Tibial nerve (tissue), 4 donors: ENCODE measurements around the gene SNX25. TPM values are rescaled to one million over a fixed set of nuclear protein-coding genes. Genes with fewer than 3 reads are reported as not detected.

Experiments used
- DNase-seq, 2 donors: peaks; one replicate each; pipeline ENCODE4 v3.0.0-alpha.2; 2019; ENCODE audit warnings: low spot score in 2 of 2
- H3K27ac ChIP-seq, 4 donors: fragments of 200-600 bp; sonication (generic) in 3 of 4; one replicate each; pipeline ENCODE4 v1.5.1; 2017 to 2019; ENCODE audit warnings: mild to moderate bottlenecking in 1 of 4
- H3K27me3 ChIP-seq, 2 donors: fragments of 200-600 bp; sonication (generic) in 1 of 2; one replicate each; pipeline versions ENCODE4 v1.5.1 to v1.6.0; 2017 to 2019
- H3K36me3 ChIP-seq, 3 donors: fragments of 200-600 bp; sonication (generic); one replicate each; pipeline ENCODE4 v1.5.1; 2018 to 2019
- H3K4me1 ChIP-seq, 4 donors: fragments of 200-600 bp; sonication (generic) in 3 of 4; one replicate each; pipeline ENCODE4 v1.5.1; 2017 to 2019
- H3K4me3 ChIP-seq, 4 donors: fragments of 200-600 bp; sonication (generic) in 3 of 4; one replicate each; pipeline ENCODE4 v1.5.1; 2017 to 2019; ENCODE audit warnings: mild to moderate bottlenecking in 1 of 4, moderate library complexity in 1 of 4
- H3K9me3 ChIP-seq, 4 donors: fragments of 200-600 bp; sonication (generic) in 3 of 4; one replicate each; pipeline ENCODE4 v1.5.1; 2017 to 2019
- EP300 ChIP-seq, 2 donors: sonication (generic); formaldehyde crosslinking; IDR thresholded peaks; one replicate each; pipeline ENCODE4 v1.6.1; 2017; ENCODE audit warnings: antibody characterized with exemption in 2 of 2, mild to moderate bottlenecking in 1 of 2
- POLR2A ChIP-seq, 2 donors: fragments of 450-650 bp; IDR thresholded peaks; one replicate each; pipeline ENCODE4 v1.6.1; 2017; ENCODE audit warnings: antibody characterized with exemption in 2 of 2, mild to moderate bottlenecking in 2 of 2, moderate library complexity in 2 of 2
- WGBS, 2 donors: methylation state at CpG; one replicate each; pipeline ENCODE4 v1.1.5; 2018; 5-methylcytosine and 5-hydroxymethylcytosine counted together
- total RNA-seq, 4 donors: library from RNA; depleted of rRNA; stranded (reverse); fragments of >200 nt; gene quantifications; one replicate each; pipeline ENCODE4 v1.1.0, GENCODE V29; 2016
- TF ChIP-seq, protein P1 (sequence below), 5 experiments: fragments of 200-600 bp in 3 of 5; fragments of 450-650 bp in 2 of 5; sonication (generic) in 3 of 5; IDR thresholded peaks; one replicate each; pipeline ENCODE4 v1.5.1; 2016 to 2019; ENCODE audit warnings: antibody characterized with exemption in 5 of 5, mild to moderate bottlenecking in 3 of 5, moderate library complexity in 2 of 5

Gene SNX25
- total RNA-seq, 4 donors from 2014 or later: 17.7 to 29.4 (median 23.5) TPM

GRCh38 chr4:185280608-185281007, 71.2 kb downstream of the SNX25 start:
- H3K27ac ChIP-seq: no peak overlapping the region
- DNase-seq: no peak
- WGBS, 2 donors: 77 to 81% methylated on average over 5 of the region's 5 CpGs

DNA sequence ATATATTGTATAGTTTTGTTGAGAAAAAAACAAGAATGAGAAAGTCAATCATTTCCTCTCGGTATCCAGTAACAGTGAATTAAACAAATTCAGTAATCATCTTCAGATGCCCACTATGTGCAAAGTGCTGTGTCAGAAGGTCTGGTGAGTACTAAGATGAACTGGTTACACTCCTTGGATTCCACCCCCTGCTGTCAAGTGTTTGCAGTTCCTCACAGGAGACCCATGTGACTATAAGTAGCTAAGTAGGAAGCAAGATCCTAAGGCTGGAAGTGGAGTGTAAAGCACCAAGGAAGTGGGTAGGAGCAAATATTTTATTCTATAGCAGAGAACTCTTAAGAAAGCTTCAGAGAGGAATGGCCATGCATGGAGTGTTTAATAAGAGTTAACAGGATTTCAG, 73.6 kb downstream of the SNX25 start:
- WGBS, 2 donors: 95 to 100% methylated on average over 1 of the region's 1 CpG
- TF ChIP-seq, protein P1, sequence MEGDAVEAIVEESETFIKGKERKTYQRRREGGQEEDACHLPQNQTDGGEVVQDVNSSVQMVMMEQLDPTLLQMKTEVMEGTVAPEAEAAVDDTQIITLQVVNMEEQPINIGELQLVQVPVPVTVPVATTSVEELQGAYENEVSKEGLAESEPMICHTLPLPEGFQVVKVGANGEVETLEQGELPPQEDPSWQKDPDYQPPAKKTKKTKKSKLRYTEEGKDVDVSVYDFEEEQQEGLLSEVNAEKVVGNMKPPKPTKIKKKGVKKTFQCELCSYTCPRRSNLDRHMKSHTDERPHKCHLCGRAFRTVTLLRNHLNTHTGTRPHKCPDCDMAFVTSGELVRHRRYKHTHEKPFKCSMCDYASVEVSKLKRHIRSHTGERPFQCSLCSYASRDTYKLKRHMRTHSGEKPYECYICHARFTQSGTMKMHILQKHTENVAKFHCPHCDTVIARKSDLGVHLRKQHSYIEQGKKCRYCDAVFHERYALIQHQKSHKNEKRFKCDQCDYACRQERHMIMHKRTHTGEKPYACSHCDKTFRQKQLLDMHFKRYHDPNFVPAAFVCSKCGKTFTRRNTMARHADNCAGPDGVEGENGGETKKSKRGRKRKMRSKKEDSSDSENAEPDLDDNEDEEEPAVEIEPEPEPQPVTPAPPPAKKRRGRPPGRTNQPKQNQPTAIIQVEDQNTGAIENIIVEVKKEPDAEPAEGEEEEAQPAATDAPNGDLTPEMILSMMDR (IDR thresholded peaks at IDR 0.05): no peak
- TF ChIP-seq POLR2A (IDR thresholded peaks at IDR 0.05) (no peak), EP300 (IDR thresholded peaks at IDR 0.05) (no peak)
- no peaks in the 10 kb centered on the region for H3K9me3 ChIP-seq
- no peak overlapping the region for H3K4me3 ChIP-seq
- no peaks in the 10 kb centered on the region for H3K4me1 ChIP-seq
- no peak for DNase-seq
- no peak overlapping the region for H3K27ac ChIP-seq
- H3K36me3 ChIP-seq: no peaks in the 10 kb centered on the region
- H3K27me3 ChIP-seq: no peaks in the 10 kb centered on the region

More at GRCh38 chr4:185280608-185281007, 71.2 kb downstream of the SNX25 start:
- no peak overlapping the region for H3K4me3 ChIP-seq
- TF ChIP-seq, protein P1 (IDR thresholded peaks at IDR 0.05): no peak
- TF ChIP-seq POLR2A (IDR thresholded peaks at IDR 0.05): no peak
- no peak for TF ChIP-seq EP300 (IDR thresholded peaks at IDR 0.05)
- H3K4me1 ChIP-seq: no peaks in the 10 kb centered on the region
- H3K27me3 ChIP-seq: no peaks in the 10 kb centered on the region
- no peaks in the 10 kb centered on the region for H3K9me3 ChIP-seq
- H3K36me3 ChIP-seq: no peaks in the 10 kb centered on the region

DNA sequence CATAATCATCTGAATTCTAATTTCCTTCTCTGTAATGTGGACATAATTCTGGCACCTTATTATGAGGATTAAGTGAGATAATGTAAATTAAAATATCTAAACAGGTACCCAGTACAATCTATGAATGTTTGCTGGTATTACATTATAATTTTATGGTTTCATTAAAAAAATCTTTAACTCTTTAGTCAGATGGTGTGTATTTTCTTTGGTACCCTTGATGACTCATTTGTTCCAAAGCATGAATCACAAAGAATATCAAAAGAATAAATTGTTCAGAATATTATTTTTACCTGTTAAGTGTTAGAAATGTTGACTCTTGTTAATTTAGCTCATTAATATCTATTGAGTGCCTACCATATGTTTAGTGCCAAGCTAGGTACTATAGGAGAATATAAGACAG, 74.3 kb downstream of the SNX25 start:
- Histone ChIP-seq H3K4me3 (no peak overlapping the region), H3K36me3 (peaks cover 0 to 3% (median 0%) of the 10 kb centered on the region in 3 donors), H3K9me3 (no peaks in the 10 kb centered on the region), H3K4me1 (no peaks in the 10 kb centered on the region), H3K27me3 (no peaks in the 10 kb centered on the region), H3K27ac (no peak overlapping the region)
- TF ChIP-seq POLR2A (IDR thresholded peaks at IDR 0.05) (no peak), EP300 (IDR thresholded peaks at IDR 0.05) (no peak)
- TF ChIP-seq, protein P1 (IDR thresholded peaks at IDR 0.05): no peak
- DNase-seq: no peak

- TF ChIP-seq POLR2A (IDR thresholded peaks at IDR 0.05) (no peak), EP300 (IDR thresholded peaks at IDR 0.05) (no peak)
- TF ChIP-seq, protein P1 (IDR thresholded peaks at IDR 0.05): no peak
- DNase-seq: no peak
- WGBS, 2 donors: 95% methylated on average over 6 of the region's 6 CpGs
Measured at GRCh38 chr4:185285632-185286393, 76.4 kb downstream of the SNX25 start.

DNA sequence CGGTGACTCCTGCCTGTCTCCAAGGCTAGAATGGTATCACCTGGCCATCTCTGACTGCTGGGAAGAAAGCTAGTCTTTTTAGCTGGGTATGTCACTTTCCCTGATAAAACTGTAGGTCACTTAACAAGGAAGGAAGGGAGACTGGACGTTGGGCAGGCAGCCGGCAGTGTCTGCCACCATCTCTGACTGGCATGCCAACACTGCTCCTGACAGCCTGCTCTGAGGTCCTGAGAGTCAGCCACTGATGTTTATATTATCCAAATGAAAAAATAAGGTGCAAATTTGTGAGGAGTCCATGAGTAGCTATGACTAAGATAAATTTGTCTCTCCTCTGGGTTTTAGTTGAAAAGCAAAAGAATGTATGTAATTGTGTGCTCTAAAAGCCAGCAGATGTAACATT, 77.2 kb downstream of the SNX25 start:
- H3K4me1 ChIP-seq: no peaks in the 10 kb centered on the region
- H3K9me3 ChIP-seq: no peaks in the 10 kb centered on the region
- no peaks in the 10 kb centered on the region for H3K27me3 ChIP-seq
- no peak for TF ChIP-seq EP300 (IDR thresholded peaks at IDR 0.05)
- H3K36me3 ChIP-seq: peaks cover 0 to 24% (median 0%) of the 10 kb centered on the region in 3 donors
- WGBS, 2 donors: 68 to 81% methylated on average over 3 of the region's 3 CpGs
- no peak overlapping the region for H3K27ac ChIP-seq
- no peak overlapping the region for H3K4me3 ChIP-seq
- DNase-seq: no peak

More at GRCh38 chr4:185285632-185286393, 76.4 kb downstream of the SNX25 start:
- no peak overlapping the region for H3K27ac ChIP-seq
- H3K9me3 ChIP-seq: no peaks in the 10 kb centered on the region
- peaks cover 0 to 19% (median 0%) of the 10 kb centered on the region in 3 donors for H3K36me3 ChIP-seq
- H3K4me3 ChIP-seq: no peak overlapping the region
- no peaks in the 10 kb centered on the region for H3K27me3 ChIP-seq
- no peaks in the 10 kb centered on the region for H3K4me1 ChIP-seq
